Keratinocyte (primary cell): ENCODE data around the gene SRP14.

ENCODE experiments used
- CTCF ChIP-seq, 3 experiments: IDR thresholded peaks in 1 of 3; conservative IDR thresholded peaks in 1 of 3; optimal IDR thresholded peaks in 1 of 3; 2 replicates in 2 of 3; 3 replicates in 1 of 3; pipeline versions ENCODE3 to v1.5.1; 2011; ENCODE audit warnings: low read length in 3 of 3, mild to moderate bottlenecking in 3 of 3, moderate library complexity in 2 of 3, control low read depth in 1 of 3, inconsistent platforms in 1 of 3; ENCODE audit not compliant: insufficient read depth in 2 of 3; ENCODE audit errors: extremely low read depth in 1 of 3
- EZH2 ChIP-seq: IDR thresholded peaks from one replicate; pipeline ENCODE4 v1.6.1; 2012; ENCODE audit warnings: inconsistent platforms, mild to moderate bottlenecking, low read length, moderate library complexity

GRCh38 chr15:40087068-40087810 is 48.3 kb upstream of the SRP14 start:
- no peak for TF ChIP-seq CTCF (optimal IDR thresholded peaks at IDR 0.05 in 1 of 3, IDR thresholded peaks at IDR 0.05 in 1 of 3, conservative IDR thresholded peaks at IDR 0.05 in 1 of 3; ENCODE audit: extremely low read depth in 1 of 3, insufficient read depth in 2 of 3, low read length in 3 of 3)
- TF ChIP-seq EZH2, result no peak
